Measurements from ENCODE around the gene SPON1.

DNA sequence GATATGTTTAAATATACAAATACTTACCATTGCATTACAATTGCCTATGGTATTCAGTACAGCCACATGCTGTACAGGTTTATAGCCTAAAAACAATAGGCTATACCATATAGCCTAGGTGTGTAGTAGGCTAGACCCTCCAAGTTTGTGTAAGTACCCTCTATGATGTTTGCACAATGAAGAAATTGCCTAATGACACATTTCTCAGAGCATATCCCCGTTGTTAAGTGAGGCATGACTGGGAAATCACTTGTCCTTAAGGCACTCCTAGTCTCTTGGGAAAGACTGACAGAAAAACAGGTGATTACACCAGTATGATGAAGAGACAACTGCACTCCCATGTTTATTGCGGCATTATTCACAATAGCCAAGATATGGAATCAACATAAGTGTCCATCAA lies 187.2 kb downstream of the SPON1 start:
- TF ChIP-seq, protein P1, sequence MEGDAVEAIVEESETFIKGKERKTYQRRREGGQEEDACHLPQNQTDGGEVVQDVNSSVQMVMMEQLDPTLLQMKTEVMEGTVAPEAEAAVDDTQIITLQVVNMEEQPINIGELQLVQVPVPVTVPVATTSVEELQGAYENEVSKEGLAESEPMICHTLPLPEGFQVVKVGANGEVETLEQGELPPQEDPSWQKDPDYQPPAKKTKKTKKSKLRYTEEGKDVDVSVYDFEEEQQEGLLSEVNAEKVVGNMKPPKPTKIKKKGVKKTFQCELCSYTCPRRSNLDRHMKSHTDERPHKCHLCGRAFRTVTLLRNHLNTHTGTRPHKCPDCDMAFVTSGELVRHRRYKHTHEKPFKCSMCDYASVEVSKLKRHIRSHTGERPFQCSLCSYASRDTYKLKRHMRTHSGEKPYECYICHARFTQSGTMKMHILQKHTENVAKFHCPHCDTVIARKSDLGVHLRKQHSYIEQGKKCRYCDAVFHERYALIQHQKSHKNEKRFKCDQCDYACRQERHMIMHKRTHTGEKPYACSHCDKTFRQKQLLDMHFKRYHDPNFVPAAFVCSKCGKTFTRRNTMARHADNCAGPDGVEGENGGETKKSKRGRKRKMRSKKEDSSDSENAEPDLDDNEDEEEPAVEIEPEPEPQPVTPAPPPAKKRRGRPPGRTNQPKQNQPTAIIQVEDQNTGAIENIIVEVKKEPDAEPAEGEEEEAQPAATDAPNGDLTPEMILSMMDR (IDR thresholded peaks at IDR 0.05; ENCODE audit: low read length), result no peak
- TF ChIP-seq EZH2 (IDR thresholded peaks at IDR 0.05; ENCODE audit: borderline replicate concordance, low read length), result no peak

All from OCI-LY1 (cell line).